Sigmoid colon (tissue), 7 donors: ENCODE results near the gene LOXHD1. TPM values are rescaled to one million over a fixed set of nuclear protein-coding genes. Genes with fewer than 3 reads are reported as not detected.

Experiments used
- DNase-seq: peaks from one replicate; pipeline ENCODE4 v3.0.0-alpha.2; 2019
- H3K27ac ChIP-seq, 4 donors: fragments of 200-600 bp; sonication (generic); one replicate each; pipeline ENCODE4 v1.5.1; 2016 to 2019; ENCODE audit warnings: mild to moderate bottlenecking in 1 of 4
- H3K27me3 ChIP-seq, 3 donors: fragments of 200-600 bp; sonication (generic); one replicate each; pipeline ENCODE4 v1.5.1; 2019; ENCODE audit warnings: mild to moderate bottlenecking in 1 of 3
- H3K36me3 ChIP-seq, 4 donors: fragments of 200-600 bp; sonication (generic); one replicate each; pipeline ENCODE4 v1.5.1; 2016 to 2019
- H3K4me1 ChIP-seq, 4 donors: fragments of 200-600 bp; sonication (generic); one replicate each; pipeline ENCODE4 v1.5.1; 2017 to 2019
- H3K4me3 ChIP-seq, 4 donors: fragments of 200-600 bp; sonication (generic); one replicate each; pipeline ENCODE4 v1.5.1; 2017 to 2019; ENCODE audit warnings: mild to moderate bottlenecking in 2 of 4, moderate library complexity in 1 of 4
- H3K9me3 ChIP-seq, 4 donors: fragments of 200-600 bp in 3 of 4; sonication (generic) in 3 of 4; one replicate each; pipeline versions ENCODE4 v1.5.1 to v1.6.1; 2013 to 2019
- CTCF ChIP-seq, 4 experiments: fragments of 450-650 bp in 3 of 4; fragments of 200-600 bp in 1 of 4; IDR thresholded peaks; one replicate each; pipeline ENCODE4 v1.5.1; 2016 to 2019; ENCODE audit warnings: antibody characterized with exemption in 4 of 4, mild to moderate bottlenecking in 3 of 4, moderate library complexity in 2 of 4
- EP300 ChIP-seq, 4 donors: sonication (generic); formaldehyde crosslinking; IDR thresholded peaks; one replicate each; pipeline ENCODE4 v1.6.1; 2017; ENCODE audit warnings: antibody characterized with exemption in 4 of 4
- POLR2A ChIP-seq, 2 donors: fragments of 450-650 bp; IDR thresholded peaks; one replicate each; pipeline ENCODE4 v1.6.1; 2016; ENCODE audit warnings: antibody characterized with exemption in 2 of 2, mild to moderate bottlenecking in 2 of 2, moderate library complexity in 2 of 2
- POLR2AphosphoS5 ChIP-seq, 4 donors: sonication (generic); formaldehyde crosslinking; IDR thresholded peaks; one replicate each; pipeline ENCODE4 v1.6.1; 2017; ENCODE audit warnings: antibody characterized with exemption in 4 of 4
- WGBS, 2 donors: extraction: QIAGEN DNeasy Blood & Tissue Kit; methylation state at CpG; one replicate each; pipeline ENCODE4 v1.1.7; 2013; 5-methylcytosine and 5-hydroxymethylcytosine counted together
- intact Hi-C: fragments of 100-400 bp; cut with DNase I; formaldehyde crosslinking; loops from one replicate; pipeline ENCODE4 v1.15.1; 2023
- polyA plus RNA-seq, 3 donors: library from polyadenylated mRNA; stranded (reverse); fragments of 200-250 nt; gene quantifications; one replicate each; pipeline ENCODE4 v1.2.3, GENCODE V29; 2013
- total RNA-seq, 4 donors: library from RNA; depleted of rRNA; stranded (reverse); fragments of >200 nt; gene quantifications; one replicate each; pipeline ENCODE4 v1.1.0, GENCODE V29; 2016
- donor health status: healthy with polysubstance abuse.
- donor health status: Bipolar disorder and iron deficiency.
- donor health status: healthy.

The LOXHD1 gene
- total and polyA plus RNA-seq, 7 donors, result 0.06 to 0.28 (median 0.27) TPM; not detected in 4

DNA sequence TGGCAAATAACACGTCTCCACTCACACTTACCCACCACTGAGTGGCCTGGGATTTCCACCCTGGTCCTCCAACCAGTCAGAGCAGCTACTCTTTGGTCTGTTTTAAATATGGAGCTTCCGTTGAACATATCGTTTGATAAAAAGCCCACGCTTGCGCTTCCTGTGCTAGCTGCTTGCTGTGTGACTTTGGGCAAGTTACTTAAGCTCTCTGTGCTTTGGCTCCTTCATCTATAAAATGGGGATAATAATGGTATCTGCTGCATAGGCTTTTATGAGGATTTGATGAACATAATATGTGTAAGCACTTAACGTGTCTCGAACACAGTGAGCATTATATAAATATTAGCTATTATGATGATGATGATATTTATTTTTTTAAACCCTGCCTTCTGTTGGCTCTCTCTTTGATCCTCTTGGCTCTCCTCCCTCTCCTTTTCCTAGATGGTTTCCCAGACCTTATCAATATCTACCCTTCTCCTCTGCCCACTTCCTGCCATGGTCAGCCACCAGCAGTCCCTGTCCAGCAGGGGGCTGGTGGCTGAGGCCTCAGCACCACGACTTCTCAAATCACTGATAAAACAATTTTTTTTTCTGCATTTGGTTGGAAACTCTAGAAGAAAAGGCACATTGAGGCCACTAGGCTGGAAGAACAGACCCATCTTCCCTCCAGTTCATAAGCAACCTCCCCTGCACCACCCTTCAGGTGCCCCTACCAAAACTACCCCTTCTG is 191.9 kb downstream of the LOXHD1 start:
- intact Hi-C loops, result no loop called here

DNA sequence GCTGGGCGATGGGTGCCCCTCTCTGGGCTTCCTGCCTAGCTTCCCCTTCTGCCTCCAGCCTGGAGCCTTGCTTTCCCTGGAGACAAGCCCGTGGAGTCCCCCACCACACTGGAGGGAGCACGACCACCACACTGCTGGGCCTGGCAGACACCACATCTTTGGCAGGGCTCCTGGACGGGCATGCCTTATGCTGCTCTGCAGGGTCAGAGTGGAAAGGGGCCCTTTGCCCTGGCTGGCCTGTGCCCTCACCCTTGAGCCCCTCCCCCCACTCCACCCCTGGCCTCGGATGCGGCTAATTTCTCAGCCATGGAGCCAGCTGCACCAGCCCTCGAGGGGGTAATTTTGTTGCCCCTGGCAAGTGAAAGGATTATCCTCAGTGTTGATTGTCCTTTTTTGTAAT is 194.5 kb downstream of the LOXHD1 start:
- Histone ChIP-seq H3K27ac (no peak overlapping the region), H3K36me3 (no peaks in the 10 kb centered on the region), H3K4me3 (no peak overlapping the region), H3K9me3 (no peaks in the 10 kb centered on the region), H3K27me3 (no peaks in the 10 kb centered on the region), H3K4me1 (no peaks in the 10 kb centered on the region)
- WGBS, 2 donors, result 38 to 49% methylated on average over 7 of the region's 7 CpGs
- TF ChIP-seq POLR2A (IDR thresholded peaks at IDR 0.05), result no peak
- TF ChIP-seq POLR2AphosphoS5 (IDR thresholded peaks at IDR 0.05), result no peak
- TF ChIP-seq CTCF (IDR thresholded peaks at IDR 0.05), result no peak
- TF ChIP-seq EP300 (IDR thresholded peaks at IDR 0.05), result no peak
- intact Hi-C loops, result no loop called here
- no peak for DNase-seq

More for the DNA sequence above, 191.9 kb downstream of the LOXHD1 start:
- Histone ChIP-seq H3K27ac (no peak overlapping the region), H3K9me3 (no peaks in the 10 kb centered on the region), H3K36me3 (no peaks in the 10 kb centered on the region), H3K4me1 (no peaks in the 10 kb centered on the region), H3K27me3 (no peaks in the 10 kb centered on the region), H3K4me3 (no peak overlapping the region)
- no peak for DNase-seq
- 67 to 81% methylated on average over 8 of the region's 8 CpGs for WGBS, 2 donors
- TF ChIP-seq EP300 (IDR thresholded peaks at IDR 0.05) (no peak), POLR2A (IDR thresholded peaks at IDR 0.05) (no peak), CTCF (IDR thresholded peaks at IDR 0.05) (no peak), POLR2AphosphoS5 (IDR thresholded peaks at IDR 0.05) (no peak)

DNA sequence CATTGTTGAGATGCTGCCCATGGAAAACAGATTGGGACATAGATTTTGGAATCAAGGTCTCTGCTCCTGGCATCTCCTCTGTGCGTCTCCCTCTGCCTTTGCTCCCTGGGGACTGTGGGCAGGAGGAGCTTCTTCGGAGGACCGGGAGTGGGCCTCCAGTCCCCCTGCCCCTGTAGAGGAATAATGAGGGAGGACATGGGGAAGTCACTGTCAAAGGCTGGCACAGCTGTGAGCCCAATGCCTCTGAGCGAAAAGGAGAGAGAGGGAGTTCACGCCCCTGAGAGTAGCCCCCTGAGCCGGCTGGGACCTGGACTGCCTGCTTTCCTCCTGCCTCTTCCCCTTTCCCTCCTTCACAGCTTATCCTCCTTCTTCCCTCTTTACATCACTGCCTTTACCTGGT is 195.0 kb downstream of the LOXHD1 start:
- TF ChIP-seq CTCF (IDR thresholded peaks at IDR 0.05) (no peak), POLR2A (IDR thresholded peaks at IDR 0.05) (no peak), POLR2AphosphoS5 (IDR thresholded peaks at IDR 0.05) (no peak), EP300 (IDR thresholded peaks at IDR 0.05) (no peak)
- H3K27ac ChIP-seq, result no peak overlapping the region
- H3K9me3 ChIP-seq, result no peaks in the 10 kb centered on the region
- peaks cover 0 to under 1% (median 0%) of the 10 kb centered on the region in 4 donors for H3K36me3 ChIP-seq
- no peaks in the 10 kb centered on the region for H3K27me3 ChIP-seq
- H3K4me1 ChIP-seq, result no peaks in the 10 kb centered on the region
- H3K4me3 ChIP-seq, result no peak overlapping the region
- 83 to 84% methylated on average over 6 of the region's 6 CpGs for whole genome bisulfite sequencing, 2 donors
- intact Hi-C loops, result no loop called here
- no peak for DNase-seq

DNA sequence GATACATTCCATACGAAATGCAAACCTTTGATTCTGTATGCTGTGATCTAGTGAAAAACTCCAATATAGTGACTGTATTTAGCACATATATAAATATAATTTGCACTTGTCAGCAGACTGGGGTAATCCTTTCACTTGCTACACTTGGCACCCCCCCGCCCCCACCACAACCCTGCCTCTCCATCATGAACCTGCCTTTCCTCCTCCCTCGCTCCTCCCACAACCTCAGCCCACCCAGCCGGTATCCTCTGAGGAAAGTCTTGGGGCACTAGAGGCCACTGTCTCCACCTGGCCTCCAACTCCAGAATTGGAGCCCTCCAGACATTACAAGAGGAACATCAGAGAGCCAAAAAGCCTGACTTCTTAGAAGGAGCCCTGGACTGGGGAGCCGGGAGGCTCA is 196.3 kb downstream of the LOXHD1 start:
- H3K4me3 ChIP-seq, result no peak overlapping the region
- intact Hi-C loops, result no loop called here
- H3K4me1 ChIP-seq, result no peaks in the 10 kb centered on the region
- no peak for DNase-seq
- H3K36me3 ChIP-seq, result peaks cover 0 to 3% (median 0%) of the 10 kb centered on the region in 4 donors
- WGBS, 2 donors, result 76 to 88% methylated on average over 5 of the region's 5 CpGs
- TF ChIP-seq EP300 (IDR thresholded peaks at IDR 0.05) (no peak), POLR2AphosphoS5 (IDR thresholded peaks at IDR 0.05) (no peak), CTCF (IDR thresholded peaks at IDR 0.05) (no peak), POLR2A (IDR thresholded peaks at IDR 0.05) (no peak)
- no peaks in the 10 kb centered on the region for H3K9me3 ChIP-seq
- no peaks in the 10 kb centered on the region for H3K27me3 ChIP-seq
- no peak overlapping the region for H3K27ac ChIP-seq
